HepG2 (cell line): ENCODE data around the gene CPLX3. TPM values are rescaled to one million over a fixed set of nuclear protein-coding genes. Genes with fewer than 3 reads are reported as not detected.

Experiments
- ATAC-seq: fragments of 200-7000 bp; cut with Tn5 transposase; 3 replicates; pipeline ENCODE4 v1.9.1; 2020; ENCODE audit warnings: mild to moderate bottlenecking, moderate library complexity
- BruUV-seq: library from RNA; stranded (reverse); fragments of 400-500 nt; replicated peaks from 2 replicates; lab custom pipeline; 2021; lab: Mats Ljungman, UMichigan
- CTCF ChIA-PET: fragments of 300-600 bp; formaldehyde crosslinking; extraction: SDS; loops from one replicate; lab custom pipeline; 2021; ENCODE audit warnings: low total read pairs, inconsistent platforms, low intra/inter-chr PET ratio; lab: Yijun Ruan, JAX
- POLR2A ChIA-PET: fragments of 350-600 bp; sonication (Branson Sonifier 250); formaldehyde crosslinking; loops from one replicate; lab custom pipeline; 2020; ENCODE audit warnings: antibody characterized with exemption, inconsistent platforms; lab: Yijun Ruan, JAX
- DNase-seq: peaks from one replicate; pipeline ENCODE4 v3.0.0-alpha.2; 2015; ENCODE audit warnings: low spot score
- FAIRE-seq: peaks from 3 replicates; lab custom pipeline; 2011; peaks lifted over from hg19 to GRCh38; lab: Jason Lieb, UNC
- H2AFZ ChIP-seq: one replicate; pipeline ENCODE4 v1.6.1; 2011; ENCODE audit warnings: low read length, inconsistent platforms
- H3K27ac ChIP-seq: fragments of 300-600 bp; 3 replicates; pipeline ENCODE4 v1.8.0; 2011; ENCODE audit warnings: mixed run types, mild to moderate bottlenecking, mixed read lengths, low read length, inconsistent platforms; ENCODE audit not compliant: insufficient read depth; ENCODE audit errors: extremely low read length
- H3K27me3 ChIP-seq, 2 experiments: fragments of 200-600 bp in 1 of 2; 2 replicates in 1 of 2; 3 replicates in 1 of 2; pipeline versions ENCODE4 v1.6.0 to v1.8.0; 2011; ENCODE audit warnings: low read length in 2 of 2, mild to moderate bottlenecking in 2 of 2, moderate library complexity in 2 of 2, inconsistent platforms in 1 of 2; ENCODE audit not compliant: insufficient read depth in 2 of 2, control insufficient read depth in 1 of 2
- H3K36me3 ChIP-seq, 2 experiments: fragments of 200-600 bp in 1 of 2; replicated peaks in 1 of 2; 2 replicates in 1 of 2; 3 replicates in 1 of 2; pipeline versions ENCODE4 v1.5.1 to v1.8.0; 2011; ENCODE audit warnings: low read length in 2 of 2, inconsistent platforms in 1 of 2; ENCODE audit not compliant: insufficient read depth in 2 of 2, control insufficient read depth in 1 of 2
- H3K4me1 ChIP-seq: 2 replicates; pipeline ENCODE4 v1.5.1; 2012; ENCODE audit warnings: low read length, inconsistent platforms; ENCODE audit not compliant: insufficient read depth
- H3K4me2 ChIP-seq: 2 replicates; pipeline ENCODE4 v1.6.0; 2011; ENCODE audit warnings: low read depth, low read length, inconsistent platforms
- H3K4me3 ChIP-seq, 3 experiments: fragments of 200-600 bp in 1 of 3; sonication (generic), shearing (Covaris generic) in 1 of 3; replicated peaks in 1 of 3; 2 replicates each; pipeline ENCODE4 v1.5.1; 2011 to 2016; ENCODE audit warnings: low read length in 3 of 3, inconsistent platforms in 2 of 3, low read depth in 2 of 3, mild to moderate bottlenecking in 2 of 3, control low read depth in 1 of 3, mixed read lengths in 1 of 3; ENCODE audit not compliant: insufficient read depth in 1 of 3
- H3K79me2 ChIP-seq: one replicate; pipeline ENCODE4 v1.6.1; 2011; ENCODE audit warnings: low read length, inconsistent platforms; ENCODE audit not compliant: insufficient read depth
- H3K9ac ChIP-seq: 2 replicates; pipeline ENCODE4 v1.6.0; 2011; ENCODE audit warnings: mild to moderate bottlenecking, low read depth, low read length, inconsistent platforms; ENCODE audit not compliant: insufficient read depth
- H3K9me3 ChIP-seq: 2 replicates; pipeline ENCODE4 v1.5.1; 2012; ENCODE audit warnings: mild to moderate bottlenecking, low read length
- H4K20me1 ChIP-seq: 2 replicates; pipeline ENCODE4 v1.6.0; 2011; ENCODE audit warnings: inconsistent platforms, mild to moderate bottlenecking, low read length, moderate library complexity; ENCODE audit not compliant: insufficient read depth
- AGO1 ChIP-seq: fragments of 200-400 bp; formaldehyde crosslinking; IDR thresholded peaks from 2 replicates; pipeline ENCODE4 v1.6.1; 2017; ENCODE audit warnings: mild to moderate bottlenecking, low read depth, low read length, moderate library complexity; ENCODE audit not compliant: poor library complexity, severe bottlenecking
- ATM ChIP-seq: fragments of 450-650 bp; IDR thresholded peaks from 2 replicates; pipeline ENCODE4 v1.7.1; 2017; ENCODE audit warnings: mild to moderate bottlenecking, borderline replicate concordance
- DDIT3 ChIP-seq: sonication (generic); formaldehyde crosslinking; IDR thresholded peaks from 2 replicates; pipeline ENCODE4 v1.4.0; 2020; ENCODE audit warnings: mild to moderate bottlenecking, missing genetic modification reagents
- ESRRA ChIP-seq: sonication (generic); formaldehyde crosslinking; IDR thresholded peaks from 2 replicates; pipeline ENCODE4 v1.5.1; 2020; ENCODE audit warnings: mild to moderate bottlenecking, low read depth, missing genetic modification reagents
- HNRNPK ChIP-seq: fragments of 200-400 bp; formaldehyde crosslinking; IDR thresholded peaks from 2 replicates; pipeline ENCODE4 v1.6.1; 2018; ENCODE audit warnings: low read length, low read depth, moderate library complexity, mild to moderate bottlenecking; ENCODE audit not compliant: poor library complexity, severe bottlenecking
- KLF15 ChIP-seq: sonication (generic); formaldehyde crosslinking; IDR thresholded peaks from 2 replicates; pipeline ENCODE4 v1.8.1; 2023; ENCODE audit warnings: borderline replicate concordance, mild to moderate bottlenecking, inconsistent platforms, missing genetic modification reagents, mixed read lengths
- MAZ ChIP-seq, 2 experiments: sonication (generic) in 1 of 2; formaldehyde crosslinking in 1 of 2; IDR thresholded peaks; 2 replicates each; pipeline versions ENCODE4 v1.5.0 to v1.6.1; 2012 to 2020; ENCODE audit warnings: low read depth in 2 of 2, mild to moderate bottlenecking in 2 of 2, borderline replicate concordance in 1 of 2, improper control_type of control experiment in 1 of 2, low read length in 1 of 2, missing genetic modification reagents in 1 of 2, moderate library complexity in 1 of 2
- MLLT10 ChIP-seq: sonication (generic); formaldehyde crosslinking; IDR thresholded peaks from 2 replicates; pipeline ENCODE4 v1.4.0; 2020; ENCODE audit warnings: missing genetic modification reagents
- NAIF1 ChIP-seq: sonication (generic); formaldehyde crosslinking; IDR thresholded peaks from 2 replicates; pipeline ENCODE4 v1.5.0; 2020; ENCODE audit warnings: mild to moderate bottlenecking, missing genetic modification reagents, borderline replicate concordance
- PRDM4 ChIP-seq: sonication (generic); formaldehyde crosslinking; IDR thresholded peaks from 2 replicates; pipeline ENCODE4 v1.9.0; 2021; ENCODE audit warnings: missing genetic modification reagents, borderline replicate concordance
- ZC3H4 ChIP-seq: sonication (generic); formaldehyde crosslinking; IDR thresholded peaks from 2 replicates; pipeline ENCODE4 v1.4.0; 2020; ENCODE audit warnings: missing genetic modification reagents, borderline replicate concordance
- ZNF207 ChIP-seq: fragments of 450-650 bp; IDR thresholded peaks from 2 replicates; pipeline ENCODE4 v1.6.1; 2016; ENCODE audit warnings: antibody characterized with exemption, borderline replicate concordance
- ZNF281 ChIP-seq: sonication (generic); formaldehyde crosslinking; IDR thresholded peaks from 2 replicates; pipeline ENCODE4 v1.4.0; 2020; ENCODE audit warnings: missing genetic modification reagents, borderline replicate concordance
- ZNF335 ChIP-seq: sonication (generic); formaldehyde crosslinking; IDR thresholded peaks from 2 replicates; pipeline ENCODE4 v1.4.0; 2020; ENCODE audit warnings: missing genetic modification reagents
- ZNF362 ChIP-seq: sonication (generic); formaldehyde crosslinking; IDR thresholded peaks from 2 replicates; pipeline ENCODE4 v1.4.0; 2020; ENCODE audit warnings: missing genetic modification reagents, mild to moderate bottlenecking, borderline replicate concordance
- WGBS: methylation state at CpG from one replicate; pipeline ENCODE4 v1.1.6; 2017; ENCODE audit warnings: low lambda C conversion rate; 5-methylcytosine and 5-hydroxymethylcytosine counted together
- in situ Hi-C: cut with HindIII; loops from 2 replicates; pipeline ENCODE4 v1.10.0; 2017; ENCODE audit warnings: low pct_unique_long_range_greater_than_20kb; ENCODE audit not compliant: extremely low pct_ligation_motif_present
- intact Hi-C: fragments of 100-400 bp; cut with micrococcal nuclease; formaldehyde crosslinking; loops from one replicate; pipeline ENCODE4 v1.10.0; 2022; ENCODE audit not compliant: unreplicated experiment
- polyA plus RNA-seq, 8 experiments: library from polyadenylated mRNA; depleted of rRNA in 3 of 8; stranded (reverse) in 7 of 8; unstranded in 1 of 8; fragments of >200 nt; fragmentation: Illumina TruSeq in 4 of 8; extraction: Trizol in 4 of 8; gene quantifications; 2 replicates each; pipeline versions ENCODE4 v1.2.1 to v1.2.3, GENCODE V29; 2011 to 2016; ENCODE audit warnings: low read depth in 4 of 8, missing spikeins in 1 of 8, mixed read lengths in 1 of 8; ENCODE audit not compliant: insufficient read depth in 1 of 8
- total RNA-seq, 5 experiments: library from RNA; depleted of rRNA; stranded (reverse); fragments of >200 nt; fragmentation: Illumina TruSeq; extraction: Trizol; gene quantifications; 2 replicates each; pipeline ENCODE4 v1.2.3, GENCODE V29; 2016; ENCODE audit warnings: low read depth in 1 of 5
- TF ChIP-seq, protein P1 (sequence below): sonication (generic); formaldehyde crosslinking; IDR thresholded peaks from 2 replicates; pipeline ENCODE4 v1.5.1; 2020; ENCODE audit warnings: missing genetic modification reagents, mild to moderate bottlenecking, borderline replicate concordance

The CPLX3 gene
- total and polyA plus RNA-seq, 2 of the 13 experiments (the other 11 are each of a cell fraction or from before 2014, with no cell fraction given), result not detected

DNA sequence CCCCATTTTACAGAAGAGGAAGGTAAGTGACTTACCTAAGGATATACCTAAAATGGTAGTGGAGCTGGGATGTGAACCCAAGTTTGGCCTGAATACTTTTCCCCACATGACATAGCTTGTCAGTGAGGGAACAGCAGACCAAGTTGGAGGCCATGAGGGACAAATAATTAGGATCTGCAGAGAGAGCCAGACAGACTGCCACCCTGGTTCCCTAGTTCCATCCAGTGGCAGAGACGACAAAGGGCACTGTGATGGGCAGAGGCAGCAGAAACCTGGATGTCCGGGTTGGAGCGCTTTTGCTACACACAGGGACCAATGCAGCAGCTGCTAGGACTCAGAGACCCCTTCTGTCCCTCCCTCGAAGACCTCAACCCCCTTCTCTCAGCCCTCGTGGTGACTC is 1.2 kb downstream of the CPLX3 start:
- no CpG with 5 or more reads among the region's 5 CpGs for WGBS
- no peak overlapping the region for H3K4me3 ChIP-seq
- no peak overlapping the region for H3K27ac ChIP-seq
- no peak for TF ChIP-seq ESRRA
- TF ChIP-seq MLLT10, result no peak
- no peak for TF ChIP-seq AGO1
- TF ChIP-seq ZC3H4 (CRISPR knock-in tag), result no peak
- no peak for TF ChIP-seq ZNF362
- TF ChIP-seq HNRNPK, result no peak
- no peak for TF ChIP-seq ZNF207
- TF ChIP-seq ZNF281, result no peak
- no peak for TF ChIP-seq DDIT3 (CRISPR knock-in tag)
- no peak for TF ChIP-seq KLF15 (CRISPR knock-in tag)
- no peak for TF ChIP-seq PRDM4 (CRISPR knock-in tag)
- TF ChIP-seq ATM, result no peak
- TF ChIP-seq MAZ (IDR thresholded peaks at IDR 0.05; ENCODE audit: borderline replicate concordance, low read depth, low read length), result no peak
- TF ChIP-seq MAZ (CRISPR knock-in tag; IDR thresholded peaks at IDR 0.05; ENCODE audit: low read depth), result no peak
- no peak for TF ChIP-seq ZNF335 (CRISPR knock-in tag)
- TF ChIP-seq, protein P1, sequence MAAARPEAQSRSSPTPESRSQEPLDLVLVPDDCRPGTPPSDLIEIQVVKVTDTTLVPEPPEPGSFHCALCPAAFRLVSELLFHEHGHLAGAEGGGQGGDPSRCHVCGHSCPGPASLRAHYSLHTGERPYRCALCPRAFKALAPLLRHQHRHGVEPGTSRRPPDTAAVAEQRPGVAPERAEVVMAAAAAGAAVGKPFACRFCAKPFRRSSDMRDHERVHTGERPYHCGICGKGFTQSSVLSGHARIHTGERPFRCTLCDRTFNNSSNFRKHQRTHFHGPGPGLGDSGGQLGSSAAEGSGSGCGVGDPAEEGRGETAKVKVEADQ (CRISPR knock-in tag), result no peak
- TF ChIP-seq NAIF1 (CRISPR knock-in tag), result no peak
- peaks cover 5 to 65% of the 10 kb centered on the region in 2 experiments; a peak in 4 of 5 replicates for H3K27me3 ChIP-seq
- H3K9ac ChIP-seq, result no peak overlapping the region
- no peaks in the 10 kb centered on the region; the same call in 1 of the 2 replicates for H4K20me1 ChIP-seq
- H3K9me3 ChIP-seq, result no peaks in the 10 kb centered on the region
- BruUV-seq, result no TSS peak
- ChIA-PET CTCF (no interaction called here), POLR2A (no interaction called here)
- H3K36me3 ChIP-seq, result no peaks in the 10 kb centered on the region
- in situ Hi-C loops (no loop called here), intact Hi-C loops (no loop called here)
- FAIRE-seq (no peak), ATAC-seq (no peak), DNase-seq (no peak)
- no peak overlapping the region for H3K4me2 ChIP-seq
- H3K79me2 ChIP-seq, result no peaks in the 10 kb centered on the region
- H3K4me1 ChIP-seq, result peaks cover 14% of the 10 kb centered on the region
- no peak overlapping the region for H2AFZ ChIP-seq
